Activated CD4-positive, alpha-beta T cell treated with anti-CD3 and anti-CD28 coated beads, Interleukin-2, amount 50 U/mL, for 4 hours (primary cell): ENCODE measurements around the gene RELN.

Source experiments
- DNase-seq, 2 experiments: peaks; one replicate each; pipeline ENCODE4 v3.0.0-alpha.2; 2020

RELN gene

DNA sequence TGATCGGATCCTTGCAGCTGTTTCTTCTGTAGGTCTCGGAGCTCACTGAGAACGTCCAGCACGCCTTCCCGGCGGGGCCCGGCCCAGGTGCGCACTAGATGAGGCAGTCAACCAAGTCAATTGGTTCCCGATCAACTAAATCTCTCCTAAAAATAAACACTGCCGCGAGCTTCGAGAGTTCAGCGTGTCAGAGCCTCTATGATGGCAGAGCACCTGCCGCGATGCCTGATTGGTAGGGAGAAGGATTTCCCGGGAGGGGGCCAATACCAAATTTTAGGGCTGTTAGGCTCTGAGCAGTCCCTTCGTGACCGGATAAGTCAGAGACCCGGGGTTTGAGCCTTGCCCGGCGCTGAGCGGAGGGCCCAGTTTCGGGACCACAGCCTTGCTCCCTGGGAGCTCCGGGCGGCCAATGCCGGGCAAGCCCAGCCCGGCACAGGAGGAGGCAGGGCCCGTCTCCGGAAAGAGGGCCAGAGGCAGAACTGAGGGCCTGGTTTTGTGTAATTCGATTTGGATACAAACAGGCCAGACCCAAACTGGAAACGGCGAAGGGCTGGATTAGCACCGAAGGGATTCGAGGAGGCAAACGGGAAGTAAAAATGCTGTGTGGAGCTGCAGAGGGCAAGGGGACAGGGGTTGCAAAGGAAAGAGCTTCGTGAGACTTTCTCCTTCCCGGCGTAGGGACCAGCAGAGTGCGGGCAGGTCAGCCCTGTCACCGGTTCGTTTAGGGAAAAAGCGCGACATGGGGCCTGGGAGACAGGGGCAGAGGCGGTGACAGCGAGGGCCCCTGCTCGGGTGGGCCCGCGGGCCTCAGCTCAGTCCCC, 544.0 kb downstream of the RELN start:
- DNase-seq, result no peak

DNA sequence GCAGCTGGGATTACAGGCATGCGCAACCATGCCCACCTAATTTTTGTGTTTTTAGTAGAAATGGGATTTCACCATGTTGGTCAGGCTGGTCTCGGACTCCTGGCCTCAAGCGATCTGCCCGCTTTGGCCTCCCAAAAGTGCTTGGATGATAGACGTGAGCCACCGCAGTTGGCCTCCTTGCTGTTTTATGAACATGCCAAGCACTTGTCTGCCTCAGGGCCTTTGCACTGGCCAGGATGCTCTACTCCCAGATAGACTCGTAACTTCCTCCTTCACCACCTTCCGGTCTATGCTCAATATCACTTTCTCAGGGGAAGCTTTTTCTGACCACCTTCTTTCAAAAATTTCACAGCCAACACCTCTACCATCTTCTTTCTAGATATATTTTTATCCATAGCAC, 549.8 kb downstream of the RELN start:
- no peak for DNase-seq

DNA sequence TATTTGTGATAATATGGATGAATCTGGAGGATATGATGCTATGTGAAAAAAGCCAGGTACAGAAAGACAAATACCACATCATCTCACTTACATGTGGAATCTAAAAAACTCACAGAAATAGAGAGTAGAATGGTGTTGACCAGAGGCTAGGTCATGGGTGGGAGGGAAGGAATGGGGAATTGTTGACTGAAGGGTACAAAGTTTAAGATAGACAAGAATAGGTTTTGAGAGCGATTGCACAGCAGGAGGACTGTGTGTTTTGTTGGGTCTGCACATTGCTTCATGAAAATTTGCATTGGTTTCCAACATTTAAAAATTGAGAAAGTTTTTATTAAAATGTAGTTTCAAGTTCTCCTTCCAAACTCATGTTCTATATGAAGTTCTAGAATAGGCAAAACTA, 551.8 kb downstream of the RELN start:
- DNase-seq, result no peak

DNA sequence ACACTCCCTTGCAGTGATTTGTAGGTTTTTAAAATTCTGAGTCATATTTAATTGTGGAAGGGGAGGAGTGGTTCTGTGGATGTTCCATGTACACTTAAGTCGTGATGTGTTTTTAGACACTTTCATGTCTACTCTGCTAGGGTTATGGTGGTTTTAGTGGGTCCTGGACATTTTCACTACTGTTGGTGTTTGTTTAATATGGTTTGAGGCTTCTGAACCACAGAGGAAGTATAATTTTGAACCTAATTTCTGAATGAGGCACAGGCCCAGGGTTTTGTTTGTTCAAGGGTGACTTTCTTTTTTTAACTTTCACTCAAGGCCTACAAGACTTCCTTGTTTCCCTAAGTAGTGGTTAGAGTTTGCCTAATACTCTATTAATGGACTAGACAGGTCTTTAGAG, 556.7 kb downstream of the RELN start:
- no peak for DNase-seq

DNA sequence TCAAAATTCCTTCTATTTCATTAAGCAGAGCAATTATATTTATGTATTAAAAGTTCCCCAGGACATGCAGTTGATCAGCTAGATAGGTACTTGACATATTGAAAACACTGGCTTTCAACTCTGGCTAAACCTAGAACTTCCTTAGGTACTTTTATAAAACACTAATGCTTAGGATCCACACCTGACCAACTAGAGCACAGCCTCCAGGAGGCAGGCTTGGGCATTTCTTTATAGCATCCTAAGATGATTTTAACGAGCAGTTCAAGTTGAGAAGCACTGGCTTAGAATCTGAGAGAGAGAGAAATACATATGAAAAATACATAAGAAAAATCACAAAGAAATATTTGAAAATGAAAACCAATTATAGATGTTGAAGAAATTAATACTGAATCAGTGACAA, 564.3 kb downstream of the RELN start:
- DNase-seq, result no peak

DNA sequence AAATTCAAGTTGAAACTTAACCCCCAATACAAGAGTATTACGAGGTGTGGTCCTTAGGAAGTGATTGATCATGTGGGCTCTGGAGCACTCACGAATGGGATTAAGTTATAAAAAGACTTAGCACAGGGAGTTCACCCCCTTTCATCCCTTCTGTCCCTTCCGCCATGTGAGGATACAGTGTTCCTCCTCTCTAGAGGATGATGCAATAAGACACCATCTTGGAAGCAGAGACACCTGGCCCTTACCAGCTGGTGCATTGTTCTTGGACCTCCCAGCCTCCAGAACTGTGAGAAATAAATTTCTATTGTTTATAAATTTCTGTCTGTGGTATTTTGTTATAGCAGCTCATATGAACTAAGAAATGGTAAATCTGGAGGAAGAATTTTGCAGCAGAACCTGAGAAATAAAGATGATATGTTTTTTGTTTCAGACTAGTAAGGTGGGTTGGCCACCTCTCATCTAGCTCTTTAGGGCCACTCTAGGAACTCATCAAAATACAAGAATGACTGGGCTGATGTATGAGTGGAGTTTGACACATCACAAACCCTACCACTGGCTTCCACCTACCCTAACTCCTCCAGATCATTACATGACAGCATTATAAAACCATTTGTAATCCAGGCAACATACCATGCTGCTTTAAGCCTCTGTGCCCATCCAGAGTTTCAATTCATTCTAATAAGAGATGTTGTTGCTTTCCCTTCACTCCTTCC, 565.8 kb downstream of the RELN start:
- no peak for DNase-seq
